ENCODE data around the gene CAPZB. TPM values are rescaled to one million over a fixed set of nuclear protein-coding genes. Genes with fewer than 3 reads are reported as not detected.

CAPZB gene
- total and polyA plus RNA-seq, 2 of the 4 experiments (the other 2 are of a cell fraction): 216 to 304 TPM

- intact Hi-C loops (cut with micrococcal nuclease) (no loop called here), dilution Hi-C loops (cut with HindIII; ENCODE audit: low sequenced_read_pairs, unreplicated experiment) (no loop called here), in situ Hi-C loops (cut with MboI; ENCODE audit: low sequenced_read_pairs) (no loop called here)
- Histone ChIP-seq H3K27ac (ENCODE audit: insufficient read depth, low read length) (no peak overlapping the region), H3K79me1 (ENCODE audit: low read depth in 1 of 2, low read length in 2 of 2) (no peaks in the 10 kb centered on the region), H3K9me3 (ENCODE audit: control insufficient read depth, insufficient read depth, low read length) (peaks cover 6% of the 10 kb centered on the region), H4K8ac (ENCODE audit: low read depth in 2 of 2, low read length in 2 of 2) (no peak overlapping the region), H3K4ac (ENCODE audit: low read depth, low read length) (no peak overlapping the region), H3K36me3 (ENCODE audit: control insufficient read depth, insufficient read depth, low read length) (no peaks in the 10 kb centered on the region), H2BK120ac (ENCODE audit: low read depth, low read length) (no peak overlapping the region), H3K4me1 (ENCODE audit: control insufficient read depth, insufficient read depth, low read length) (no peaks in the 10 kb centered on the region), H4K20me1 (ENCODE audit: insufficient read depth, low read length) (no peaks in the 10 kb centered on the region), H3K18ac (ENCODE audit: low read depth, low read length) (no peak overlapping the region), H3K23ac (ENCODE audit: low read depth, low read length) (no peak overlapping the region), H4K91ac (ENCODE audit: insufficient read depth, low read depth, low read length) (no peak overlapping the region), H2BK5ac (ENCODE audit: low read depth, low read length, poor library complexity, severe bottlenecking) (no peak overlapping the region), H2AK5ac (ENCODE audit: low read depth, low read length) (no peak overlapping the region), H3K27me3 (ENCODE audit: control insufficient read depth, insufficient read depth, low read length) (peaks cover 3% of the 10 kb centered on the region; the same call in 1 of the 2 replicates), H3K4me3 (ENCODE audit: insufficient read depth, low read depth, low read length) (no peak overlapping the region), H3K56ac (ENCODE audit: extremely low read depth, insufficient read depth, low read length) (no peak overlapping the region), H3K14ac (replicated peaks; ENCODE audit: low read depth, low read length) (no peak overlapping the region), H2AFZ (replicated peaks; ENCODE audit: low read length, poor library complexity) (no peak overlapping the region), H3K9ac (ENCODE audit: low read depth, low read length) (no peak overlapping the region), H3K9me1 (ENCODE audit: insufficient read depth, low read length) (0 out of 2 replicates have a peak, but pooled peaks cover 3% of the 10 kb centered on the region), H2BK15ac (ENCODE audit: low read depth, low read length) (no peak overlapping the region), H4K5ac (ENCODE audit: low read depth, low read length) (no peak overlapping the region), H2AK9ac (replicated peaks; ENCODE audit: low read depth, low read length, poor library complexity) (no peak overlapping the region), H3K4me2 (ENCODE audit: low read depth, low read length) (no peak overlapping the region), H2BK20ac (ENCODE audit: low read depth, low read length) (no peak overlapping the region)
- no peak for TF ChIP-seq MAZ (IDR thresholded peaks at IDR 0.05; ENCODE audit: borderline replicate concordance, low read depth, low read length)
- TF ChIP-seq POLR2A (IDR thresholded peaks at IDR 0.05; ENCODE audit: low read depth, low read length): no peak
- TF ChIP-seq CEBPB (IDR thresholded peaks at IDR 0.05; ENCODE audit: low read depth, low read length): no peak
- TF ChIP-seq MAFK (IDR thresholded peaks at IDR 0.05; ENCODE audit: low read depth, low read length): no peak
- TF ChIP-seq NFE2L2 (IDR thresholded peaks at IDR 0.05; ENCODE audit: low read depth, low read length): no peak
- no peak for TF ChIP-seq BHLHE40 (IDR thresholded peaks at IDR 0.05; ENCODE audit: low read depth, low read length)
- no peak for TF ChIP-seq ELK1 (IDR thresholded peaks at IDR 0.05; ENCODE audit: borderline replicate concordance, low read depth, low read length)
- no peak for TF ChIP-seq RAD21 (IDR thresholded peaks at IDR 0.05; ENCODE audit: low read length)
- TF ChIP-seq CTCF (conservative IDR thresholded peaks at IDR 0.05; ENCODE audit: low read depth, low read length): no peak
- no peak for TF ChIP-seq FOS (IDR thresholded peaks at IDR 0.05; ENCODE audit: low read depth, low read length)
- no peak for TF ChIP-seq USF2 (IDR thresholded peaks at IDR 0.05; ENCODE audit: low read depth, low read length)
- TF ChIP-seq SMC3 (IDR thresholded peaks at IDR 0.05; ENCODE audit: low read depth, low read length): no peak
- ChIA-PET POLR2A (ENCODE audit: unreplicated experiment) (no interaction called here), CTCF (no interaction called here)
- ATAC-seq (ENCODE audit: low read depth) (no peak), DNase-seq (no peak)
- WGBS, 2 experiments (ENCODE audit: extremely low coverage in 2 of 2, insufficient read length in 1 of 2): no CpG with 5 or more reads among the region's 2 CpGs
- BruUV-seq (replicated peaks): no TSS peak
These were observed 36.1 kb upstream of the CAPZB start for GRCh38 chr1:19521411-19521810.
